Activated gamma-delta T cell treated with anti-CD3 and anti-CD28 coated beads, Interleukin-2, amount 50 U/mL, for 16 hours (primary cell): ENCODE data around the gene TIGD2.

ENCODE experiments used
- DNase-seq: peaks from one replicate; pipeline ENCODE4 v3.0.0-alpha.2; 2020; ENCODE audit warnings: low read depth

Gene TIGD2

GRCh38 chr4:89162987-89163386 is 51.7 kb downstream of the TIGD2 start:
- no peak for DNase-seq

- DNase-seq: no peak
These were observed 53.1 kb downstream of the TIGD2 start for GRCh38 chr4:89164400-89164799.
